Esophagus squamous epithelium (tissue), 4 donors: ENCODE data around the gene SDK2.

Experiments used
- CTCF ChIP-seq, 6 experiments: fragments of 450-650 bp in 4 of 6; fragments of 200-600 bp in 2 of 6; sonication (generic) in 2 of 6; IDR thresholded peaks; one replicate each; pipeline ENCODE4 v1.5.1; 2016 to 2019; ENCODE audit warnings: antibody characterized with exemption in 6 of 6, mild to moderate bottlenecking in 4 of 6, moderate library complexity in 4 of 6
- POLR2A ChIP-seq, 4 donors: fragments of 450-650 bp; IDR thresholded peaks; one replicate each; pipeline ENCODE4 v1.6.1; 2017; ENCODE audit warnings: antibody characterized with exemption in 4 of 4, mild to moderate bottlenecking in 4 of 4, moderate library complexity in 3 of 4

GRCh38 chr17:73348018-73348828 lies 296.0 kb downstream of the SDK2 start:
- TF ChIP-seq CTCF (IDR thresholded peaks at IDR 0.05) (no peak), POLR2A (IDR thresholded peaks at IDR 0.05) (no peak)
